Progenitor cell of endocrine pancreas (in vitro differentiated cells): ENCODE results near the gene AMOT. TPM values are rescaled to one million over a fixed set of nuclear protein-coding genes. Genes with fewer than 3 reads are reported as not detected.

ENCODE experiments used
- DNase-seq: peaks from one replicate; pipeline ENCODE4 v3.0.0; 2021; ENCODE audit warnings: low spot score; ENCODE audit not compliant: unreplicated experiment
- H3K27ac Mint-ChIP-seq: 2 replicates; pipeline ENCODE4 v1.8.0; 2021; ENCODE audit warnings: mild to moderate bottlenecking, moderate library complexity, mixed read lengths
- H3K27me3 Mint-ChIP-seq: 2 replicates; pipeline ENCODE4 v1.8.0; 2021; ENCODE audit warnings: mixed read lengths
- H3K36me3 Mint-ChIP-seq: 2 replicates; pipeline ENCODE4 v1.8.0; 2022; ENCODE audit warnings: mixed read lengths; ENCODE audit not compliant: insufficient read depth
- H3K4me1 Mint-ChIP-seq: 2 replicates; pipeline ENCODE4 v1.8.0; 2021; ENCODE audit warnings: low read depth, mixed read lengths
- H3K4me3 Mint-ChIP-seq: 2 replicates; pipeline ENCODE4 v1.8.0; 2021; ENCODE audit warnings: low read depth, mild to moderate bottlenecking, moderate library complexity, mixed read lengths
- H3K9me3 Mint-ChIP-seq: 2 replicates; pipeline ENCODE4 v1.8.0; 2021; ENCODE audit warnings: low read depth, mixed read lengths
- CTCF ChIP-seq: fragments of 200-600 bp; sonication (generic); IDR thresholded peaks from one replicate; pipeline ENCODE4 v1.5.0; 2021; ENCODE audit warnings: antibody characterized with exemption, mild to moderate bottlenecking; ENCODE audit not compliant: unreplicated experiment
- total RNA-seq: library from RNA; stranded (reverse); gene quantifications from 2 replicates; pipeline ENCODE4 v1.2.1, GENCODE V29; 2021

The AMOT gene
- total RNA-seq, 1 donor from 2014 or later, result 494 TPM

GRCh38 chrX:112753116-112753515 is 87.5 kb downstream of the AMOT start:
- DNase-seq, result no peak
- H3K4me1 Mint-ChIP-seq, result peaks cover 8% of the 10 kb centered on the region
- no peaks in the 10 kb centered on the region for H3K36me3 Mint-ChIP-seq
- no peak for TF ChIP-seq CTCF
- H3K4me3 Mint-ChIP-seq, result no peak overlapping the region
- H3K27ac Mint-ChIP-seq, result no peak overlapping the region
- H3K9me3 Mint-ChIP-seq, result no peaks in the 10 kb centered on the region
- no peaks in the 10 kb centered on the region for H3K27me3 Mint-ChIP-seq

- no peak for TF ChIP-seq CTCF
- Mint-ChIP-seq H3K27ac (no peak overlapping the region), H3K9me3 (no peaks in the 10 kb centered on the region), H3K36me3 (no peaks in the 10 kb centered on the region), H3K27me3 (no peaks in the 10 kb centered on the region), H3K4me3 (no peak overlapping the region), H3K4me1 (no peaks in the 10 kb centered on the region)
- DNase-seq, result no peak
Measured at GRCh38 chrX:112751076-112751475, 89.6 kb downstream of the AMOT start.

- Mint-ChIP-seq H3K27me3 (no peaks in the 10 kb centered on the region), H3K27ac (no peak overlapping the region), H3K4me1 (no peaks in the 10 kb centered on the region), H3K9me3 (no peaks in the 10 kb centered on the region), H3K4me3 (no peak overlapping the region), H3K36me3 (no peaks in the 10 kb centered on the region)
- no peak for TF ChIP-seq CTCF
- no peak for DNase-seq
Measured at GRCh38 chrX:112746812-112747595, 93.6 kb downstream of the AMOT start.

- Mint-ChIP-seq H3K4me3 (no peak overlapping the region), H3K4me1 (peaks cover 5% of the 10 kb centered on the region), H3K27me3 (no peaks in the 10 kb centered on the region), H3K9me3 (no peaks in the 10 kb centered on the region), H3K36me3 (no peaks in the 10 kb centered on the region), H3K27ac (no peak overlapping the region)
- DNase-seq, result no peak
- TF ChIP-seq CTCF, result no peak
Measured at GRCh38 chrX:112738347-112739033, 102.1 kb downstream of the AMOT start.

GRCh38 chrX:112736310-112736709 is 104.3 kb downstream of the AMOT start:
- Mint-ChIP-seq H3K27ac (no peak overlapping the region), H3K36me3 (no peaks in the 10 kb centered on the region), H3K4me3 (no peak overlapping the region), H3K27me3 (no peaks in the 10 kb centered on the region), H3K9me3 (peaks cover 7% of the 10 kb centered on the region), H3K4me1 (peaks cover 5% of the 10 kb centered on the region)
- DNase-seq, result no peak
- no peak for TF ChIP-seq CTCF
